ENCODE results near the gene KCNC4. TPM values are rescaled to one million over a fixed set of nuclear protein-coding genes. Genes with fewer than 3 reads are reported as not detected.

The KCNC4 gene
- total RNA-seq, 1 experiment from 2014 or later = 8.9 TPM

- Histone ChIP-seq H3K18ac (ENCODE audit: insufficient read length, low read depth, low read length) (no peak overlapping the region), H3K23me2 (ENCODE audit: insufficient read length, low read depth, low read length, poor library complexity, severe bottlenecking) (peaks cover 5% of the 10 kb centered on the region), H3K4me1 (ENCODE audit: insufficient read depth, low read length) (no peaks in the 10 kb centered on the region), H2AFZ (ENCODE audit: low read length) (no peak overlapping the region), H3K27me3 (ENCODE audit: insufficient read depth, low read length) (no peaks in the 10 kb centered on the region), H2BK20ac (ENCODE audit: low read depth, low read length, poor library complexity, severe bottlenecking) (no peak overlapping the region), H4K8ac (replicated peaks; ENCODE audit: insufficient read length, low read depth, low read length) (no peak overlapping the region), H2BK12ac (ENCODE audit: insufficient read length, low read depth, low read length) (no peak overlapping the region), H3K9me3 (ENCODE audit: control insufficient read depth, low read depth, low read length) (no peaks in the 10 kb centered on the region), H3K79me1 (ENCODE audit: insufficient read depth, low read depth, low read length, poor library complexity, severe bottlenecking) (no peaks in the 10 kb centered on the region), H3K27ac (ENCODE audit: insufficient read length, low read depth, low read length) (no peak overlapping the region), H3K4me2 (ENCODE audit: insufficient read depth, insufficient read length, low read length) (no peak overlapping the region), H3K9ac (ENCODE audit: extremely low read depth, insufficient read length, low read length) (no peak overlapping the region), H4K20me1 (ENCODE audit: control insufficient read depth, insufficient read depth, insufficient read length) (no peaks in the 10 kb centered on the region), H2BK5ac (ENCODE audit: insufficient read length, low read length) (no peak overlapping the region), H3K4ac (ENCODE audit: low read depth, low read length) (no peak overlapping the region), H3K14ac (ENCODE audit: insufficient read depth, low read length) (no peak overlapping the region), H4K5ac (ENCODE audit: insufficient read length, low read depth, low read length) (no peak overlapping the region), H2BK15ac (ENCODE audit: low read depth, low read length) (no peak overlapping the region), H3K79me2 (ENCODE audit: insufficient read depth, low read length) (no peaks in the 10 kb centered on the region), H3T11ph (ENCODE audit: low read length) (no peak overlapping the region), H2BK120ac (ENCODE audit: low read depth, low read length, poor library complexity, severe bottlenecking) (no peak overlapping the region), H4K91ac (ENCODE audit: insufficient read length, low read depth, low read length) (no peak overlapping the region), H3K23ac (ENCODE audit: insufficient read length, low read depth, low read length) (no peak overlapping the region), H3K56ac (ENCODE audit: insufficient read length, low read depth, low read length) (no peak overlapping the region), H2AK5ac (ENCODE audit: insufficient read length, low read length) (no peak overlapping the region)
- Mint-ChIP-seq H3K27me3 (ENCODE audit: low read depth) (peaks cover 20% of the 10 kb centered on the region), H3K27ac (no peak overlapping the region), H3K4me3 (no peak overlapping the region), H3K9me3 (no peaks in the 10 kb centered on the region; a peak in 1 of 5 replicates), H3K36me3 (ENCODE audit: insufficient read depth in 1 of 3, low read depth in 3 of 3) (no peaks in the 10 kb centered on the region), H3K4me1 (peaks cover 23 to 29% of the 10 kb centered on the region in 2 experiments)
- DNase-seq = no peak
- no CpG with 5 or more reads among the region's 4 CpGs for WGBS (ENCODE audit: extremely low coverage, insufficient read length, low lambda C conversion rate)
- TF ChIP-seq CTCF (conservative IDR thresholded peaks at IDR 0.05) = no peak
These were observed 5.0 kb upstream of the KCNC4 start for GRCh38 chr1:110205156-110205555.

Measured in H9 (cell line).